Lower lobe of right lung (tissue), 2 donors: Measurements from ENCODE around the gene SHROOM2. TPM values are rescaled to one million over a fixed set of nuclear protein-coding genes. Genes with fewer than 3 reads are reported as not detected.
A peak's percentile ranks its signal among the peaks of the same experiment; 100 is the strongest.

ENCODE experiments used
- ATAC-seq, 2 donors: fragments of 200-7000 bp; cut with Tn5 transposase; one replicate each; pipeline ENCODE4 v1.9.1; 2020 to 2022; ENCODE audit warnings: mild to moderate bottlenecking in 2 of 2, moderate library complexity in 2 of 2
- DNase-seq: peaks from one replicate; pipeline ENCODE4 v3.0.0-alpha.2; 2020
- H3K27ac ChIP-seq: fragments of 200-600 bp; one replicate; pipeline ENCODE4 v1.8.0; 2022
- H3K27me3 ChIP-seq: fragments of 200-600 bp; one replicate; pipeline ENCODE4 v1.8.0; 2022; ENCODE audit warnings: low read depth
- H3K36me3 ChIP-seq: fragments of 200-600 bp; one replicate; pipeline ENCODE4 v1.8.0; 2022; ENCODE audit warnings: mild to moderate bottlenecking
- H3K4me1 ChIP-seq: fragments of 200-600 bp; one replicate; pipeline ENCODE4 v1.8.0; 2022
- H3K4me3 ChIP-seq: fragments of 200-600 bp; one replicate; pipeline ENCODE4 v1.8.0; 2022; ENCODE audit warnings: mild to moderate bottlenecking
- H3K9me3 ChIP-seq: fragments of 200-600 bp; one replicate; pipeline ENCODE4 v1.8.0; 2022
- intact Hi-C: fragments of 100-400 bp; cut with DNase I; formaldehyde crosslinking; loops from one replicate; pipeline ENCODE4 v1.11.0; 2022
- total RNA-seq: library from RNA; stranded (reverse); fragmentation: NEBNext Ultra II Directional; extraction: Animal tissue kit (Norgen Biotek cat#: 25700); gene quantifications from one replicate; pipeline ENCODE4 v1.2.1, GENCODE V29; 2021
- TF ChIP-seq, protein P1 (sequence below): fragments of 200-600 bp; IDR thresholded peaks from one replicate; pipeline ENCODE4 v1.8.0; 2022; ENCODE audit warnings: antibody characterized with exemption, mild to moderate bottlenecking
- donor health status: DM: no; HTN: yes; CAD: no; lungs with severe emphysema.

The SHROOM2 gene
- total RNA-seq, 1 donor from 2014 or later = 9.3 TPM

- TF ChIP-seq, protein P1, sequence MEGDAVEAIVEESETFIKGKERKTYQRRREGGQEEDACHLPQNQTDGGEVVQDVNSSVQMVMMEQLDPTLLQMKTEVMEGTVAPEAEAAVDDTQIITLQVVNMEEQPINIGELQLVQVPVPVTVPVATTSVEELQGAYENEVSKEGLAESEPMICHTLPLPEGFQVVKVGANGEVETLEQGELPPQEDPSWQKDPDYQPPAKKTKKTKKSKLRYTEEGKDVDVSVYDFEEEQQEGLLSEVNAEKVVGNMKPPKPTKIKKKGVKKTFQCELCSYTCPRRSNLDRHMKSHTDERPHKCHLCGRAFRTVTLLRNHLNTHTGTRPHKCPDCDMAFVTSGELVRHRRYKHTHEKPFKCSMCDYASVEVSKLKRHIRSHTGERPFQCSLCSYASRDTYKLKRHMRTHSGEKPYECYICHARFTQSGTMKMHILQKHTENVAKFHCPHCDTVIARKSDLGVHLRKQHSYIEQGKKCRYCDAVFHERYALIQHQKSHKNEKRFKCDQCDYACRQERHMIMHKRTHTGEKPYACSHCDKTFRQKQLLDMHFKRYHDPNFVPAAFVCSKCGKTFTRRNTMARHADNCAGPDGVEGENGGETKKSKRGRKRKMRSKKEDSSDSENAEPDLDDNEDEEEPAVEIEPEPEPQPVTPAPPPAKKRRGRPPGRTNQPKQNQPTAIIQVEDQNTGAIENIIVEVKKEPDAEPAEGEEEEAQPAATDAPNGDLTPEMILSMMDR = no peak
- Histone ChIP-seq H3K4me3 (no peak overlapping the region), H3K4me1 (no peaks in the 10 kb centered on the region), H3K27ac (no peak overlapping the region), H3K36me3 (no peaks in the 10 kb centered on the region), H3K27me3 (no peaks in the 10 kb centered on the region), H3K9me3 (no peaks in the 10 kb centered on the region)
- no peak for DNase-seq
- no peak for ATAC-seq
- intact Hi-C loops = no loop called here
Observed at GRCh38 chrX:9909254-9909653, 123.0 kb downstream of the SHROOM2 start.

GRCh38 chrX:9911487-9911886 is 125.3 kb downstream of the SHROOM2 start:
- DNase-seq = no peak
- intact Hi-C loops = no loop called here

DNA sequence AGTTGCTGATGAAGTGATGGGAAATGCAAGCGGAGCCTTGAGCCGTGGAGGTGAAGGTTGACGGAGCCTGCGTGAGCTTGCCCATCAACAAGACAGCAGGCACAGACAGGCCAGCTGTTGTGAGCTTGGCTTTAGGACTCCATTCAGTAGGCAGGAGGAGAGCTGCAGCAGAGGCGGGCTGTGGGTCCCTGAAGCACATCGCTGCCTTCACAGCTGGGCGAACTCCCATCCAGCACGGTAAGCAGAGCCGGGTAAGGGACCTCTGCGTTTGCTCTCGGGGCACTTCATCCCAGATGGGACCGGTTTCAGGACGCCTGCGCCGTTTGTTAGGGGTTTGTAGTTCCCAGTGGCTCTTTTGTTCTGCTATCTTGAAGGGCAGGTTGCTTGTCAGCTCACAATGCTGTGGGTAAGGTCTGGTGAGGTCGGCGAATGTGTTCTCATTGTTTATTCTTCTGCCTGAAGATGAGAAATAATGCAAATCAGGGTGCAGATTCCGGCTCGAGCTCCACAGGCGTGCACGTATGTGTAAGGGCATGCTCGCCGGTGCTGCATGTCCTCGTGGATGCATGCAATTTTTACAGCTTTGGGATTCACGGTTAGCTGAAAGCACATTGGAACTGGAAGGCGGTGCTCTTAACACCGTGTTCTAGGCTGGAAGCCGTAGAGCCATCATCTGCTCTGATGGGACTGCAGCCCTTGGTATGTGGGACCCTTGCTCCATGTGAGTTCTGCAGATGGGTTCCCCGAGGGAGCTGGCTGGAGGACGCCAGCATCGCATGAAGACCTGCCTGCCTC is 126.3 kb downstream of the SHROOM2 start:
- TF ChIP-seq, protein P1 = no peak
- intact Hi-C loops = no loop called here
- ATAC-seq (peak in 1 of 2 donors; percentile 25), DNase-seq (no peak)
- Histone ChIP-seq H3K4me1 (no peaks in the 10 kb centered on the region), H3K9me3 (no peaks in the 10 kb centered on the region), H3K36me3 (no peaks in the 10 kb centered on the region), H3K27ac (no peak overlapping the region), H3K27me3 (no peaks in the 10 kb centered on the region), H3K4me3 (no peak overlapping the region)

More at GRCh38 chrX:9911487-9911886, 125.3 kb downstream of the SHROOM2 start:
- Histone ChIP-seq H3K4me3 (no peak overlapping the region), H3K27me3 (no peaks in the 10 kb centered on the region), H3K4me1 (no peaks in the 10 kb centered on the region), H3K9me3 (no peaks in the 10 kb centered on the region), H3K36me3 (no peaks in the 10 kb centered on the region), H3K27ac (no peak overlapping the region)
- ATAC-seq = peak; percentile 86 to 92
- TF ChIP-seq, protein P1 = no peak

DNA sequence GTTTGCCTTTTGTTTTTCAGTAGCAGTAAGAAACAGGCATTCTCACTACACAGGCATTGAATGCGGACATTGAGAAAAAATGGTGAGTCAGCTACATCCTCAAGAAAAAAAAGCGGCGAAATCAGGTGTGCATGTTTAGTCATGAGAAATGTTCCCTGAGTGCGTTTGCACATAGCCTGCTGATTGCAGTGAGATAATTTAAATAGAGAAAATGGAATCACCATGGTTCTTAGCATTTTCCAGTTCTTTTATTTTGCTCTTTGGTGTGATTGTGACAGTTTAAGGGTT is 126.9 kb downstream of the SHROOM2 start:
- intact Hi-C loops = no loop called here
- Histone ChIP-seq H3K4me3 (no peak overlapping the region), H3K27me3 (no peaks in the 10 kb centered on the region), H3K9me3 (no peaks in the 10 kb centered on the region), H3K4me1 (no peaks in the 10 kb centered on the region), H3K36me3 (no peaks in the 10 kb centered on the region), H3K27ac (no peak overlapping the region)
- ATAC-seq (no peak), DNase-seq (no peak)
- TF ChIP-seq, protein P1 = no peak

DNA sequence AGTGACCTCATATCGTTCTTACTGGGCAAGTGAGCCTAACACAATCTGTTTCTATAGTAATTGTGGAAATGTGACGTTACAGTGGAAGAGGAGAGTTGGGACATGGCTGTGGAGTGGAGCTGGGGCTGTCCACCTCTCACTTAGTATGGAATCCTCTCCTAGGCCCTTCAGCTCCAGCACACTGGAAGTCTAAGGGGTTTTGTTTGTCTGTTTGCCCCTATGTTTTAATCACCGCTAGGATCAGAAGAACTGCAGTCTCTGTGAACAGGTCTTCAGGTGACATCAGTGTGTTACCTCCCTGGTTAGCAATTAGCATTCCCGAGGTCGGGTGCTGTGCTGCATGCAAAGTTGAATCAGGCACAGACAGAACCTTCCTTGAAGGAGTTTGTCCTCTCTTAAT is 131.6 kb downstream of the SHROOM2 start:
- ATAC-seq = no peak
- TF ChIP-seq, protein P1 = no peak
- intact Hi-C loops = no loop called here
- H3K27me3 ChIP-seq = no peaks in the 10 kb centered on the region
- no peaks in the 10 kb centered on the region for H3K4me1 ChIP-seq
- H3K9me3 ChIP-seq = no peaks in the 10 kb centered on the region
- H3K4me3 ChIP-seq = no peak overlapping the region
- H3K27ac ChIP-seq = no peak overlapping the region
- no peak for DNase-seq
- no peaks in the 10 kb centered on the region for H3K36me3 ChIP-seq
